LNCAP (cell line): ENCODE data around the gene STAP2.

Experiments used
- CTCF ChIP-seq: fragments of 450-650 bp; IDR thresholded peaks from 2 replicates; pipeline ENCODE4 v1.5.1; 2017; ENCODE audit warnings: mild to moderate bottlenecking

Gene STAP2

GRCh38 chr19:4358709-4359626 lies 20.3 kb upstream of the STAP2 start:
- no peak for TF ChIP-seq CTCF

- TF ChIP-seq CTCF = no peak
Observed at GRCh38 chr19:4357921-4358326, 19.3 kb upstream of the STAP2 start.

GRCh38 chr19:4357095-4357797 lies 18.6 kb upstream of the STAP2 start:
- no peak for TF ChIP-seq CTCF

GRCh38 chr19:4354897-4355296 lies 16.3 kb upstream of the STAP2 start:
- no peak for TF ChIP-seq CTCF

GRCh38 chr19:4354282-4354681 lies 15.7 kb upstream of the STAP2 start:
- TF ChIP-seq CTCF = no peak

GRCh38 chr19:4352701-4353121 lies 14.1 kb upstream of the STAP2 start:
- TF ChIP-seq CTCF = peak; percentile 87

GRCh38 chr19:4350726-4351125 lies 12.1 kb upstream of the STAP2 start:
- TF ChIP-seq CTCF = no peak
